Stimulated activated CD4-positive, alpha-beta T cell treated with anti-CD3 and anti-CD28 coated beads, Interleukin-2, amount 100 ng/mL, for 48 hours (primary cell): Measurements from ENCODE around the gene C1orf232.

Source experiments
- DNase-seq, 2 donors: peaks; one replicate each; pipeline ENCODE4 v3.0.0-alpha.2; 2020

Gene C1orf232

DNA sequence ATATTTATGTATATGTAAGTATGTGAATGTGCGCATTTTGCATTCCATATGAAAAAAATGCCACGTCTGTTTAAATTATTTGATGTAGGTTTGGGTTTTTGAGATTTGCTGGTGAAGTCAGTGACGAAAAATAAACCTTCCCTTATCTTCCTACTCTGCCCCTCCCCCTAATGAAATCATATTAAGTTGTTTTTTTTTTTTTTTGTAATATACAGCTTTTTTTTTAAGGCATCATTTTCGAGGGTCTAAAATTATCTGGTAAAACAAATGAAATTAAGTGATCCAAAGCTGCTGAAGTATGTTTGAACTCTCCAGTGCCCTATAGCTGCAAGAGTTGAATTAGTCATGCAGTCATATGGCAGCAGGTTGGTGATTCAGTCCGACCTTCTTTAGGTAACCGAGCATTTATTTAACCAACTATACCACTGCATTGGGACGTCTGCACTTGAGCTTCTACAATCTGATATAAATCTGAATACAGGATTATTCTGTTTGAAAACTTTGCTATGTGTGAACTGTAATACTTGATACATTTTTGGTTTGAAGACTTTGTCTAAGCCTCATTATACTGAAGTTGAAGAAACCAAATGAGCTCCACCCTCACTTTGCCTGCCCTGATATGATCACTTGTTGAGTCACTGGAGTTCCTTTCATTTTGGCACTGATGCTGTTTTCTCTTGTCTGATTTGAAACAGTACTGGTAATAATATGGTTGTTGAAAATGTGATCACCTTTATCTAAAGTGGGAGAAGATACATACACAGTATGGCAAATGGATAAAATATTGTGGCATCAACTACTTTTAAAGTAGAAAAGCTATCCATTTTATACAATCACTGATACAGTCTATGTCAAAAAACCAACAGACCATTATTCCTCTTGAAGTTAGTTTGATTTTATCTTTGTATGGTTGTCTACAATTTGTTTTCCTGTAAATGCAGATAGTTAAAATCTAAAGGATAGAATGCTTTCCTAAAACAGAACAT lies 45.5 kb downstream of the C1orf232 start:
- no peak for DNase-seq

- no peak for DNase-seq
Observed at GRCh38 chr1:26121854-26122773, 46.6 kb downstream of the C1orf232 start.

GRCh38 chr1:26119892-26120608 lies 48.7 kb downstream of the C1orf232 start:
- no peak for DNase-seq

- no peak for DNase-seq
Observed at GRCh38 chr1:26114165-26114927, 54.4 kb downstream of the C1orf232 start.
